Liver (tissue), 9 donors: ENCODE results near the gene NCAM2. TPM values are rescaled to one million over a fixed set of nuclear protein-coding genes. Genes with fewer than 3 reads are reported as not detected.

Experiments
- DNase-seq: peaks from one replicate; pipeline ENCODE4 v3.0.0-alpha.2; 2017; ENCODE audit warnings: low spot score
- H3K27ac ChIP-seq, 2 donors: one replicate each; pipeline ENCODE4 v1.7.0; 2013; ENCODE audit warnings: inconsistent platforms in 2 of 2, low read length in 2 of 2, control low read depth in 1 of 2, low read depth in 1 of 2, mild to moderate bottlenecking in 1 of 2
- H3K27me3 ChIP-seq, 4 donors: one replicate each; pipeline versions ENCODE4 v1.6.1 to v1.7.0; 2013; ENCODE audit warnings: low read length in 3 of 4, inconsistent platforms in 1 of 4, mild to moderate bottlenecking in 1 of 4, moderate library complexity in 1 of 4; ENCODE audit not compliant: control insufficient read depth in 4 of 4, insufficient read depth in 4 of 4
- H3K36me3 ChIP-seq, 4 donors: one replicate each; pipeline versions ENCODE4 v1.6.1 to v1.7.0; 2013; ENCODE audit warnings: low read length in 3 of 4, mild to moderate bottlenecking in 3 of 4, low read depth in 1 of 4, moderate library complexity in 1 of 4; ENCODE audit not compliant: control insufficient read depth in 4 of 4, insufficient read depth in 3 of 4
- H3K4me1 ChIP-seq, 4 donors: one replicate each; pipeline versions ENCODE4 v1.6.1 to v1.7.0; 2013; ENCODE audit warnings: low read length in 3 of 4, mild to moderate bottlenecking in 3 of 4, moderate library complexity in 1 of 4; ENCODE audit not compliant: control insufficient read depth in 4 of 4, insufficient read depth in 4 of 4
- H3K4me3 ChIP-seq, 3 donors: one replicate each; pipeline versions ENCODE4 v1.6.1 to v1.7.0; 2013; ENCODE audit warnings: low read length in 3 of 3, control low read depth in 1 of 3, low read depth in 1 of 3, mild to moderate bottlenecking in 1 of 3
- H3K9ac ChIP-seq, 2 donors: one replicate each; pipeline ENCODE4 v1.7.0; 2013; ENCODE audit warnings: low read length in 2 of 2, mild to moderate bottlenecking in 2 of 2, moderate library complexity in 2 of 2, control low read depth in 1 of 2, low read depth in 1 of 2
- H3K9me3 ChIP-seq, 4 donors: one replicate each; pipeline versions ENCODE4 v1.6.1 to v1.7.0; 2013; ENCODE audit warnings: low read length in 3 of 4; ENCODE audit not compliant: control insufficient read depth in 4 of 4
- EGR1 ChIP-seq, 2 donors: IDR thresholded peaks; 2 replicates each; pipeline ENCODE4 v1.6.1; 2016 to 2018; ENCODE audit warnings: antibody characterized with exemption in 2 of 2, low read depth in 2 of 2
- FOXA2 ChIP-seq: IDR thresholded peaks from 2 replicates; pipeline ENCODE4 v1.6.1; 2016; ENCODE audit warnings: antibody characterized with exemption
- GABPA ChIP-seq, 2 donors: IDR thresholded peaks in 1 of 2; conservative IDR thresholded peaks in 1 of 2; 2 replicates each; pipeline ENCODE4 v1.6.1; 2016; ENCODE audit warnings: antibody characterized with exemption in 2 of 2, mild to moderate bottlenecking in 1 of 2, moderate library complexity in 1 of 2
- JUND ChIP-seq, 2 donors: IDR thresholded peaks; 2 replicates each; pipeline ENCODE4 v1.6.1; 2016; ENCODE audit warnings: antibody characterized with exemption in 2 of 2
- NR2F2 ChIP-seq: IDR thresholded peaks from 2 replicates; pipeline ENCODE4 v1.6.1; 2016; ENCODE audit warnings: antibody characterized with exemption
- TAF1 ChIP-seq: conservative IDR thresholded peaks from 2 replicates; pipeline ENCODE4 v1.6.1; 2016; ENCODE audit warnings: antibody characterized with exemption, mild to moderate bottlenecking
- WGBS: extraction: QIAGEN DNeasy Blood & Tissue Kit; methylation state at CpG from one replicate; pipeline ENCODE4 v1.1.7; 2013; 5-methylcytosine and 5-hydroxymethylcytosine counted together
- polyA plus RNA-seq, 2 donors: library from polyadenylated mRNA; stranded (reverse) in 1 of 2; unstranded in 1 of 2; fragments of 200-250 nt in 1 of 2; fragments of >200 nt in 1 of 2; fragmentation: Nextera tagmentation in 1 of 2; extraction: Ambion mirVana in 1 of 2; gene quantifications; one replicate each; pipeline versions ENCODE4 v1.2.1 to v1.2.3, GENCODE V29; 2013 to 2015
- total RNA-seq, 2 donors: library from RNA; depleted of rRNA; stranded (reverse); fragments of >200 nt; gene quantifications; one replicate each; pipeline ENCODE4 v1.2.3, GENCODE V29; 2014
- TF ChIP-seq, protein P1 (sequence below): fragments of 150-350 bp; IDR thresholded peaks from 2 replicates; pipeline ENCODE4 v1.5.1; 2017; ENCODE audit warnings: improper control_type of control experiment, low read depth, low read length; ENCODE audit not compliant: missing input control
- TF ChIP-seq, protein P2 (sequence below): IDR thresholded peaks from 2 replicates; pipeline ENCODE4 v1.6.1; 2016; ENCODE audit warnings: antibody characterized with exemption
- TF ChIP-seq, protein P3 (sequence below): IDR thresholded peaks from 2 replicates; pipeline ENCODE4 v1.6.1; 2016; ENCODE audit warnings: antibody characterized with exemption, mild to moderate bottlenecking
- TF ChIP-seq, protein P4 (sequence below): IDR thresholded peaks from 2 replicates; pipeline ENCODE4 v1.6.1; 2016; ENCODE audit warnings: antibody characterized with exemption
- donor health status: healthy.
- donor health status: healthy.
- donor health status: healthy.
- donor health status: healthy.
- donor health status: healthy.

NCAM2 gene
- total and polyA plus RNA-seq, 4 donors: 0.06 to 0.51 (median 0.24) TPM

DNA sequence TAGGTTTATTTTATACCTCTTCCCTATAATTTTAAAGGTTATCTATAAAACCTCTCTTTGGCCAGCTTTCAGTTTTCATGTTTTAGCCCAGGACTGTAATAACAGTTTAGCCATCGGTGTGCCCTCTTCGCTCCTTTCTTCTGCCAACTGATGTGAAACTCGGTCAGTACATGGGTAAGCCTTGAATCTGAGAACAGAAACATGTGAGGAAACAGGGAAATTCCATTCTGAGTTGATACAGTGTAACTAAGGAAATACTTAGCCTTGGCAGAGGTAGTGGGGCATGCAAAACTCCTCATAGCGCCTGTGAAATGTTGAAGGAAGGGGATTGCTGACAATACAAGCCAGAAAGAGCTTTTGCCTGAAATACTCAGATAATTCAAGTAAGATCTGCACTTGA lies 465.2 kb downstream of the NCAM2 start (continued):
- no peak for TF ChIP-seq TAF1
- TF ChIP-seq, protein P1, sequence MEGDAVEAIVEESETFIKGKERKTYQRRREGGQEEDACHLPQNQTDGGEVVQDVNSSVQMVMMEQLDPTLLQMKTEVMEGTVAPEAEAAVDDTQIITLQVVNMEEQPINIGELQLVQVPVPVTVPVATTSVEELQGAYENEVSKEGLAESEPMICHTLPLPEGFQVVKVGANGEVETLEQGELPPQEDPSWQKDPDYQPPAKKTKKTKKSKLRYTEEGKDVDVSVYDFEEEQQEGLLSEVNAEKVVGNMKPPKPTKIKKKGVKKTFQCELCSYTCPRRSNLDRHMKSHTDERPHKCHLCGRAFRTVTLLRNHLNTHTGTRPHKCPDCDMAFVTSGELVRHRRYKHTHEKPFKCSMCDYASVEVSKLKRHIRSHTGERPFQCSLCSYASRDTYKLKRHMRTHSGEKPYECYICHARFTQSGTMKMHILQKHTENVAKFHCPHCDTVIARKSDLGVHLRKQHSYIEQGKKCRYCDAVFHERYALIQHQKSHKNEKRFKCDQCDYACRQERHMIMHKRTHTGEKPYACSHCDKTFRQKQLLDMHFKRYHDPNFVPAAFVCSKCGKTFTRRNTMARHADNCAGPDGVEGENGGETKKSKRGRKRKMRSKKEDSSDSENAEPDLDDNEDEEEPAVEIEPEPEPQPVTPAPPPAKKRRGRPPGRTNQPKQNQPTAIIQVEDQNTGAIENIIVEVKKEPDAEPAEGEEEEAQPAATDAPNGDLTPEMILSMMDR: no peak
- TF ChIP-seq JUND (IDR thresholded peaks at IDR 0.05): no peak
- TF ChIP-seq, protein P2, sequence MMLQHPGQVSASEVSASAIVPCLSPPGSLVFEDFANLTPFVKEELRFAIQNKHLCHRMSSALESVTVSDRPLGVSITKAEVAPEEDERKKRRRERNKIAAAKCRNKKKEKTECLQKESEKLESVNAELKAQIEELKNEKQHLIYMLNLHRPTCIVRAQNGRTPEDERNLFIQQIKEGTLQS: no peak

DNA sequence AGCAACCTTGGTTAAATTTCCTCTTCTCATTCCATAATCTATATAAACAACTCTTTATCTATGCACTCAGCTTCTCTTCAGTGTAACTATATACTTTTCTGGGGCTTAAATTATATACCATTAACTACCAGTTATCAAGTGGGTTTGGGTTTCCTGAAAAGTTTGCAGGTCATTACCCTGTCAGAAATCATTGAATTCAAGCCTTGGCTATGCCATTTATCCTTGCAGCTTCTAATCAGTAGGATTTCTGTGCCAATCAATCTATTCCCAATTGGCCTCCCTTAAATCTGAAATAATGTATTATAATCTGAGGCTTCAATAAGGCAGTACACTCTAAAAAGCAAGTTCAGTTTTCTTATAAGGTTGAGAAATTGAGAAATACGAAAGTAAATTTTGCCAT lies 466.5 kb downstream of the NCAM2 start:
- DNase-seq: no peak
- WGBS: 91% methylated on average over 1 of the region's 1 CpG
- H3K9me3 ChIP-seq: no peaks in the 10 kb centered on the region
- no peak overlapping the region for H3K9ac ChIP-seq
- no peaks in the 10 kb centered on the region for H3K27me3 ChIP-seq
- no peak overlapping the region for H3K4me3 ChIP-seq
- TF ChIP-seq JUND (IDR thresholded peaks at IDR 0.05): no peak
- H3K27ac ChIP-seq: no peak overlapping the region
- no peaks in the 10 kb centered on the region for H3K4me1 ChIP-seq
- peaks cover 0 to 3% (median 0%) of the 10 kb centered on the region in 4 donors for H3K36me3 ChIP-seq

DNA sequence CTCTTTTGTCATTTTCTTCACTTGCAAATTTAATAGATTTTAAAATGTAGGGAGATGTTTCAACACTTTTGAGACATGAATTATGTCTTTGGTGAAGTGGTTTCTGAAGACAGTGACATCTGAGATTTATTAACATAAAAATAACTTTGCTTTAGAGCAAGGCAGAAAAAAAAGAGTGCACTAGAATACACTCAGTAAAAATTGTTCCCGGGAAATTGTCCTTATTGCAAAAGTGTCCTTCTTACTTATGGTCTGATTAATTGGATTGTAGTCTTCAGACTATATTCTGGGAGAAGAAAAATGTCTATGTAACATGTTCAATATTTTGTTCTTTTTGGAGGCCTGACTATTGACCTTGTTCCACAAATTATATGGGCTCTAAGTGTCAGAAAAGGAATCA lies 468.5 kb downstream of the NCAM2 start:
- Histone ChIP-seq H3K27ac (no peak overlapping the region), H3K9me3 (no peaks in the 10 kb centered on the region), H3K9ac (no peak overlapping the region), H3K36me3 (peaks cover 0 to 3% (median 0%) of the 10 kb centered on the region in 4 donors), H3K27me3 (no peaks in the 10 kb centered on the region), H3K4me3 (no peak overlapping the region), H3K4me1 (no peaks in the 10 kb centered on the region)
- DNase-seq: no peak
- TF ChIP-seq EGR1 (IDR thresholded peaks at IDR 0.05; ENCODE audit: low read depth in 2 of 2) (no peak), FOXA2 (no peak), NR2F2 (no peak), GABPA (IDR thresholded peaks at IDR 0.05 in 1 of 2, conservative IDR thresholded peaks at IDR 0.05 in 1 of 2) (no peak)
- TF ChIP-seq, protein P3, sequence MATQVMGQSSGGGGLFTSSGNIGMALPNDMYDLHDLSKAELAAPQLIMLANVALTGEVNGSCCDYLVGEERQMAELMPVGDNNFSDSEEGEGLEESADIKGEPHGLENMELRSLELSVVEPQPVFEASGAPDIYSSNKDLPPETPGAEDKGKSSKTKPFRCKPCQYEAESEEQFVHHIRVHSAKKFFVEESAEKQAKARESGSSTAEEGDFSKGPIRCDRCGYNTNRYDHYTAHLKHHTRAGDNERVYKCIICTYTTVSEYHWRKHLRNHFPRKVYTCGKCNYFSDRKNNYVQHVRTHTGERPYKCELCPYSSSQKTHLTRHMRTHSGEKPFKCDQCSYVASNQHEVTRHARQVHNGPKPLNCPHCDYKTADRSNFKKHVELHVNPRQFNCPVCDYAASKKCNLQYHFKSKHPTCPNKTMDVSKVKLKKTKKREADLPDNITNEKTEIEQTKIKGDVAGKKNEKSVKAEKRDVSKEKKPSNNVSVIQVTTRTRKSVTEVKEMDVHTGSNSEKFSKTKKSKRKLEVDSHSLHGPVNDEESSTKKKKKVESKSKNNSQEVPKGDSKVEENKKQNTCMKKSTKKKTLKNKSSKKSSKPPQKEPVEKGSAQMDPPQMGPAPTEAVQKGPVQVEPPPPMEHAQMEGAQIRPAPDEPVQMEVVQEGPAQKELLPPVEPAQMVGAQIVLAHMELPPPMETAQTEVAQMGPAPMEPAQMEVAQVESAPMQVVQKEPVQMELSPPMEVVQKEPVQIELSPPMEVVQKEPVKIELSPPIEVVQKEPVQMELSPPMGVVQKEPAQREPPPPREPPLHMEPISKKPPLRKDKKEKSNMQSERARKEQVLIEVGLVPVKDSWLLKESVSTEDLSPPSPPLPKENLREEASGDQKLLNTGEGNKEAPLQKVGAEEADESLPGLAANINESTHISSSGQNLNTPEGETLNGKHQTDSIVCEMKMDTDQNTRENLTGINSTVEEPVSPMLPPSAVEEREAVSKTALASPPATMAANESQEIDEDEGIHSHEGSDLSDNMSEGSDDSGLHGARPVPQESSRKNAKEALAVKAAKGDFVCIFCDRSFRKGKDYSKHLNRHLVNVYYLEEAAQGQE: no peak
- TF ChIP-seq, protein P4, sequence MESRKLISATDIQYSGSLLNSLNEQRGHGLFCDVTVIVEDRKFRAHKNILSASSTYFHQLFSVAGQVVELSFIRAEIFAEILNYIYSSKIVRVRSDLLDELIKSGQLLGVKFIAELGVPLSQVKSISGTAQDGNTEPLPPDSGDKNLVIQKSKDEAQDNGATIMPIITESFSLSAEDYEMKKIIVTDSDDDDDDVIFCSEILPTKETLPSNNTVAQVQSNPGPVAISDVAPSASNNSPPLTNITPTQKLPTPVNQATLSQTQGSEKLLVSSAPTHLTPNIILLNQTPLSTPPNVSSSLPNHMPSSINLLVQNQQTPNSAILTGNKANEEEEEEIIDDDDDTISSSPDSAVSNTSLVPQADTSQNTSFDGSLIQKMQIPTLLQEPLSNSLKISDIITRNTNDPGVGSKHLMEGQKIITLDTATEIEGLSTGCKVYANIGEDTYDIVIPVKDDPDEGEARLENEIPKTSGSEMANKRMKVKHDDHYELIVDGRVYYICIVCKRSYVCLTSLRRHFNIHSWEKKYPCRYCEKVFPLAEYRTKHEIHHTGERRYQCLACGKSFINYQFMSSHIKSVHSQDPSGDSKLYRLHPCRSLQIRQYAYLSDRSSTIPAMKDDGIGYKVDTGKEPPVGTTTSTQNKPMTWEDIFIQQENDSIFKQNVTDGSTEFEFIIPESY: no peak
- WGBS: 83% methylated on average over 1 of the region's 1 CpG
